Ectodermal cell (in vitro differentiated cells): ENCODE data around the gene CWH43. TPM values are rescaled to one million over a fixed set of nuclear protein-coding genes. Genes with fewer than 3 reads are reported as not detected.

Experiments used
- H3K27ac ChIP-seq: 2 replicates; pipeline ENCODE4 v1.7.0; 2013; ENCODE audit warnings: mild to moderate bottlenecking, low read depth, low read length; ENCODE audit not compliant: insufficient read depth, poor library complexity, severe bottlenecking
- H3K27me3 ChIP-seq: 2 replicates; pipeline ENCODE4 v1.7.0; 2013; ENCODE audit warnings: mild to moderate bottlenecking, low read length; ENCODE audit not compliant: insufficient read depth, control insufficient read depth, poor library complexity, severe bottlenecking
- H3K36me3 ChIP-seq: one replicate; pipeline ENCODE4 v1.7.0; 2013; ENCODE audit warnings: low read length; ENCODE audit not compliant: control insufficient read depth, insufficient read depth
- H3K4me1 ChIP-seq: one replicate; pipeline ENCODE4 v1.7.0; 2013; ENCODE audit warnings: low read length; ENCODE audit not compliant: control insufficient read depth, insufficient read depth
- H3K4me3 ChIP-seq: 2 replicates; pipeline ENCODE4 v1.7.0; 2013; ENCODE audit warnings: low read depth, low read length, control low read depth; ENCODE audit not compliant: insufficient read depth
- H3K9me3 ChIP-seq: 2 replicates; pipeline ENCODE4 v1.7.0; 2013; ENCODE audit warnings: mild to moderate bottlenecking, low read length, moderate library complexity; ENCODE audit not compliant: control insufficient read depth
- WGBS, 2 experiments: methylation state at CpG; one replicate each; pipeline ENCODE4 v1.1.7; 2013; ENCODE audit warnings: missing lambda C conversion rate in 2 of 2; 5-methylcytosine and 5-hydroxymethylcytosine counted together
- polyA plus RNA-seq, 4 experiments: library from polyadenylated mRNA; stranded (reverse); fragments of 50-300 nt; gene quantifications; one replicate each; pipeline ENCODE4 v1.2.3, GENCODE V29; 2013

Gene CWH43
- not detected for polyA plus RNA-seq (2013, experiment 1 of 4)
- not detected for polyA plus RNA-seq (2013, experiment 2 of 4)
- polyA plus RNA-seq (2013, experiment 3 of 4): not detected
- polyA plus RNA-seq (2013, experiment 4 of 4): not detected

DNA sequence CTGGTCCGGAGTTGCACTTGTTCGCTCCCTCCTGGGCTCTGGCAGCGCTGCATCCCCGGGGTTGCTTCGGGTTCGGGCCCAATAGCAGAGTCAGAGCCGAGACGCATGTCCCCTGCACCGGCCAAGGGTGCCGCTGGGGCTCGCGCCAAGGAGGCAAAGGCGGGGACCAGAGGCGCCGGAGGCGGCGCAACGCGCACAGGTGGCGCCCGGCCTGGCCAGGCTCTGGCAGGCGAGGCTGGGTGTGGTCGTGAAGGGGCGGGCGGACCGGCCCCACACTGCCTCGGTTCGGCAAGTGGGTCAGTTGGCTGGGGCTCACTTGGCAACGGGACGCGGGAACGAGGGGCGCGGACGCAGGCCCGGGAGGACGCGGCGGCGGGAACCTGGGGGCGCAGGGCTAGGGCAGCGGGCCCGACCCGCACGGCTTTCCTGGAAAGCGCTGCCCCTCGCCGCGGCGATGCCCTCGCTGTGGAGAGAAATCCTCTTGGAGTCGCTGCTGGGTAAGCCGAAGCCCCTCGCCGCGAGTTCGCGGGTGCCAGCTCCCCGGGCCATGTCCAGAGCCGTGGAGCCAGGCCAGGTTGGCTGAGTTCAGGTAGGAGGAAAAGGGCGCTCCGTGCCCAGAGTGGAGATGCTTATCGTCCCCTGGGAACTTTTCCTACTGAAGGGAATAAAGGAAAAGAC is at the start of gene CWH43:
TSS of gene CWH43 (plus strand) at position 300 of the 678 bp plus-strand sequence. CDS start at position 455, 155 bp downstream.
- Histone ChIP-seq H3K4me3 (peak within 1 kb of the TSS; percentile 36), H3K36me3 (no peaks in the 10 kb centered on the region), H3K27ac (no peak within 1 kb of the TSS), H3K9me3 (no peaks in the 10 kb centered on the region), H3K4me1 (peaks cover 6% of the 10 kb centered on the region), H3K27me3 (peaks cover 47% of the 10 kb centered on the region)
- WGBS, 2 experiments: 7% methylated on average over 63 of the region's 63 CpGs

DNA sequence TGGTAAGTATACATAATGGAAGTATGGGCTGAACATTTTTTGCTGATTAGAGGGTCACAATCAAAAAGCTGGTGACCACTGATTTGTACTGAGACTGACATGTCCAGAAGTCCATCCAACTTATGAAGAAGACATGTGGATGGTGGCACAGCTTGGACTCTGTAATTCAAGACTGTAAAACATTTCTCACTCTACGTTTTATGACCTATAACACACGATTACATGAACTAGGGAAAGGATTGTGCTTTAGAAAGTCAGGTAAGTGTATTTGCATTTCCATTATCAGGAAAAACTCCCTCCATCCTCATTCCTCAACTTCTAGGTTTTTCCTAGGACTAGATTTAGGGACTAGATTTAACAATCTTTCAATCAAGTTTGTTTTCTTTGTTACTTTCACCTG is 49.0 kb upstream of the CWH43 start:
- H3K36me3 ChIP-seq: no peaks in the 10 kb centered on the region
- H3K9me3 ChIP-seq: no peaks in the 10 kb centered on the region
- H3K4me1 ChIP-seq: no peaks in the 10 kb centered on the region
- H3K4me3 ChIP-seq: no peak overlapping the region
- H3K27me3 ChIP-seq: no peaks in the 10 kb centered on the region
- 100% methylated on average over 1 of the region's 2 CpGs; no CpG with 5 or more reads in 1 of the 2 experiments for WGBS, 2 experiments
- no peak overlapping the region for H3K27ac ChIP-seq

DNA sequence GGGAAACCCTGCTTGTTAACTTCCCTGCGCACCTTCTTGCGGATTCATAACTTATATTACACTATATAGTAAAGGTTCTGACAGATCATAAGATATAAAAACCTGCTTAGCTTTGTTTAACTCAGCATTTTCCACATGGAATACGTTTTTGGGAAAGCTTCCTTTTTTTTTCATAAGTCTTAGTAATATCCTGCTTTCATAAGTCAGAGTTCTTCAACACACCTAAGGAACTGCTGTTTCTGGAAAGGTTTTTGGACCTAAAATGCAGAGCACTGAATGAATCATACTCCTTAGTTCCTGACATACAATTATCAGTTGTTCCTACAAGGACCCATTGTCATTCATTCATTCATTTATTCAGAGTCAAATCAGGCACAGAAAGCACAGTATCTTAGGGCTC is 47.2 kb upstream of the CWH43 start:
- H3K4me1 ChIP-seq: no peaks in the 10 kb centered on the region
- no peak overlapping the region for H3K4me3 ChIP-seq
- no peaks in the 10 kb centered on the region for H3K36me3 ChIP-seq
- no peaks in the 10 kb centered on the region for H3K27me3 ChIP-seq
- 95 to 100% methylated on average over 1 to 3 of the region's 3 CpGs for WGBS, 2 experiments
- H3K9me3 ChIP-seq: no peaks in the 10 kb centered on the region
- no peak overlapping the region for H3K27ac ChIP-seq

DNA sequence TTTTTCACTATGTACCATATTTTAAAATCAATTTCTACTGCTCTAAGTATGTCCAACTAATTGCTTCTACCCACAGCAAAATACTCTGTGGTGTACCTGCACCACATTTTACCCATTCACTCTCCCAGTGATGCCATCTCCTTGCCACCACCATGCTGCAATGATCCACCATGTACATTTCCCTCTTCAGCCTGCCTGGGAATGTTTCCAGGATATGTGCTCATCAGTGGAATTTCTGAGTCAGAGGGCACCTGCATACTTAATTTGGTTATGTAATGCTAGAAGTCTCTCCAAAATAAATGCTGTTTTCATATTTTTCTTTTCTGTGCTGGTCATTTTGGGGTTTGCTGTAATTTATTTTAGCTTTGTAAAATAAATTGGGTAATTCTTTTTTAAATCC is 46.3 kb upstream of the CWH43 start:
- Histone ChIP-seq H3K36me3 (no peaks in the 10 kb centered on the region), H3K27ac (no peak overlapping the region), H3K27me3 (no peaks in the 10 kb centered on the region), H3K4me1 (no peaks in the 10 kb centered on the region), H3K4me3 (no peak overlapping the region), H3K9me3 (no peaks in the 10 kb centered on the region)

- Histone ChIP-seq H3K4me1 (no peaks in the 10 kb centered on the region), H3K4me3 (no peak overlapping the region), H3K36me3 (no peaks in the 10 kb centered on the region), H3K27me3 (no peaks in the 10 kb centered on the region), H3K9me3 (no peaks in the 10 kb centered on the region), H3K27ac (no peak overlapping the region)
- WGBS, 2 experiments: 66 to 72% methylated on average over 1 of the region's 1 CpG
Observed at GRCh38 chr4:48943387-48943786, 42.7 kb upstream of the CWH43 start.

- 89 to 91% methylated on average over 8 of the region's 8 CpGs for WGBS, 2 experiments
- Histone ChIP-seq H3K27ac (no peak overlapping the region), H3K36me3 (no peaks in the 10 kb centered on the region), H3K4me3 (no peak overlapping the region), H3K4me1 (no peaks in the 10 kb centered on the region), H3K9me3 (no peaks in the 10 kb centered on the region), H3K27me3 (no peaks in the 10 kb centered on the region)
Observed at GRCh38 chr4:48944252-48944651, 41.8 kb upstream of the CWH43 start.

GRCh38 chr4:48944756-48945241 is 41.3 kb upstream of the CWH43 start:
- WGBS, 2 experiments: 60 to 64% methylated on average over 6 of the region's 6 CpGs
- H3K36me3 ChIP-seq: no peaks in the 10 kb centered on the region
- H3K27ac ChIP-seq: no peak overlapping the region
- no peaks in the 10 kb centered on the region for H3K27me3 ChIP-seq
- H3K4me1 ChIP-seq: no peaks in the 10 kb centered on the region
- H3K4me3 ChIP-seq: no peak overlapping the region
- H3K9me3 ChIP-seq: no peaks in the 10 kb centered on the region

- H3K4me3 ChIP-seq: no peak overlapping the region
- H3K27me3 ChIP-seq: no peaks in the 10 kb centered on the region
- no peaks in the 10 kb centered on the region for H3K36me3 ChIP-seq
- H3K9me3 ChIP-seq: no peaks in the 10 kb centered on the region
- 90 to 92% methylated on average over 2 of the region's 2 CpGs for WGBS, 2 experiments
- no peaks in the 10 kb centered on the region for H3K4me1 ChIP-seq
- no peak overlapping the region for H3K27ac ChIP-seq
Observed at GRCh38 chr4:48945981-48946380, 40.1 kb upstream of the CWH43 start.

- Histone ChIP-seq H3K27me3 (no peaks in the 10 kb centered on the region), H3K4me3 (no peak overlapping the region), H3K27ac (no peak overlapping the region), H3K4me1 (no peaks in the 10 kb centered on the region), H3K36me3 (no peaks in the 10 kb centered on the region), H3K9me3 (no peaks in the 10 kb centered on the region)
- WGBS, 2 experiments: 90 to 100% methylated on average over 1 of the region's 1 CpG
Observed at GRCh38 chr4:48947731-48948130, 38.3 kb upstream of the CWH43 start.

DNA sequence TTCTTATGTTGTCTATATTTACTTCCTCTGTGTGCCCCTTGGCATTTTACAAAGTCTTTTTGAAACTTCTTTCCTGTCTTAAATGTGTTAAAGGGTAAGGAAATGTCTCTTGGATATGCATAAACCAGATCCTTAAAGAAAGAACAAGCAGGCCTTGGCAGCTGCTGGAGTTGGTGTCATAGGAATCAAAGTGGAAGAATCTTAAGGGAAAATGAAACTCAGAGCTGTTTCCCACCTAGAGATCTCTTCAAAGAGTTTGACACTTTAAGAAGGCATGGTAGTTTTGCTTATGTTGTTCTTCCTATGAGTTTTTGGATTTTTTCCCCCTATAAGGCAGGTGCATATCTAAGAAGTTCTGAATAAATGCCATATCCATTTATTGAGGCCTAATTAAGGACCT is 37.0 kb upstream of the CWH43 start:
- Histone ChIP-seq H3K27ac (no peak overlapping the region), H3K4me3 (no peak overlapping the region), H3K4me1 (no peaks in the 10 kb centered on the region)

More for the DNA sequence above, 37.0 kb upstream of the CWH43 start:
- no peaks in the 10 kb centered on the region for H3K36me3 ChIP-seq
- H3K27me3 ChIP-seq: no peaks in the 10 kb centered on the region
- H3K9me3 ChIP-seq: no peaks in the 10 kb centered on the region
